Adrenal gland (tissue), 5 donors: Measurements from ENCODE around the gene OR4E2.

ENCODE experiments used
- POLR2A ChIP-seq, 2 donors: fragments of 450-650 bp; IDR thresholded peaks; one replicate each; pipeline ENCODE4 v1.6.1; 2017; ENCODE audit warnings: antibody characterized with exemption in 2 of 2, mild to moderate bottlenecking in 2 of 2, moderate library complexity in 1 of 2
- TF ChIP-seq, protein P1 (sequence below), 6 experiments: fragments of 450-650 bp in 4 of 6; fragments of 200-600 bp in 2 of 6; sonication (generic) in 1 of 6; IDR thresholded peaks; 1 replicate in 5 of 6; 2 replicates in 1 of 6; pipeline versions ENCODE4 v1.5.1 to v1.8.0; 2016 to 2021; ENCODE audit warnings: antibody characterized with exemption in 6 of 6, mild to moderate bottlenecking in 2 of 6, moderate library complexity in 1 of 6
- donor health status: DM: no; HTN: no; CAD: no.

- TF ChIP-seq POLR2A (IDR thresholded peaks at IDR 0.05): no peak
- TF ChIP-seq, protein P1, sequence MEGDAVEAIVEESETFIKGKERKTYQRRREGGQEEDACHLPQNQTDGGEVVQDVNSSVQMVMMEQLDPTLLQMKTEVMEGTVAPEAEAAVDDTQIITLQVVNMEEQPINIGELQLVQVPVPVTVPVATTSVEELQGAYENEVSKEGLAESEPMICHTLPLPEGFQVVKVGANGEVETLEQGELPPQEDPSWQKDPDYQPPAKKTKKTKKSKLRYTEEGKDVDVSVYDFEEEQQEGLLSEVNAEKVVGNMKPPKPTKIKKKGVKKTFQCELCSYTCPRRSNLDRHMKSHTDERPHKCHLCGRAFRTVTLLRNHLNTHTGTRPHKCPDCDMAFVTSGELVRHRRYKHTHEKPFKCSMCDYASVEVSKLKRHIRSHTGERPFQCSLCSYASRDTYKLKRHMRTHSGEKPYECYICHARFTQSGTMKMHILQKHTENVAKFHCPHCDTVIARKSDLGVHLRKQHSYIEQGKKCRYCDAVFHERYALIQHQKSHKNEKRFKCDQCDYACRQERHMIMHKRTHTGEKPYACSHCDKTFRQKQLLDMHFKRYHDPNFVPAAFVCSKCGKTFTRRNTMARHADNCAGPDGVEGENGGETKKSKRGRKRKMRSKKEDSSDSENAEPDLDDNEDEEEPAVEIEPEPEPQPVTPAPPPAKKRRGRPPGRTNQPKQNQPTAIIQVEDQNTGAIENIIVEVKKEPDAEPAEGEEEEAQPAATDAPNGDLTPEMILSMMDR (IDR thresholded peaks at IDR 0.05): no peak
Measured at GRCh38 chr14:21702316-21702715, 48.7 kb downstream of the OR4E2 start.
